Kasumi-1 (cell line): Measurements from ENCODE around the gene CDX1.

Experiments used
- DNase-seq, 2 experiments: peaks; one replicate each; lab custom pipeline; 2025; lab: John Stamatoyannopoulos, UW

The CDX1 gene

DNA sequence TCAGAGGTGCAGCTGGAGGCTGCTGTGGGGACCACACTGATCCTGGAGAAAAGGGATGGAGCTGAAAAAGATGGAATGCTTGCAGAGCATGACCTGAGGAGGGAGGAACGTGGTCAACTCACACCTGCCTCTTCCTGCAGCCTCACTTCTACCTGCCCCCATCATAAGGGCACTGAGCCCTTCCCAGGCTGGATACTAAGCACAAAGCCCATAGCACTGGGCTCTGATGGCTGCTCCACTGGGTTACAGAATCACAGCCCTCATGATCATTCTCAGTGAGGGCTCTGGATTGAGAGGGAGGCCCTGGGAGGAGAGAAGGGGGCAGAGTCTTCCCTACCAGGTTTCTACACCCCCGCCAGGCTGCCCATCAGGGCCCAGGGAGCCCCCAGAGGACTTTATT is 17.4 kb downstream of the CDX1 start:
- DNase-seq: no peak

DNA sequence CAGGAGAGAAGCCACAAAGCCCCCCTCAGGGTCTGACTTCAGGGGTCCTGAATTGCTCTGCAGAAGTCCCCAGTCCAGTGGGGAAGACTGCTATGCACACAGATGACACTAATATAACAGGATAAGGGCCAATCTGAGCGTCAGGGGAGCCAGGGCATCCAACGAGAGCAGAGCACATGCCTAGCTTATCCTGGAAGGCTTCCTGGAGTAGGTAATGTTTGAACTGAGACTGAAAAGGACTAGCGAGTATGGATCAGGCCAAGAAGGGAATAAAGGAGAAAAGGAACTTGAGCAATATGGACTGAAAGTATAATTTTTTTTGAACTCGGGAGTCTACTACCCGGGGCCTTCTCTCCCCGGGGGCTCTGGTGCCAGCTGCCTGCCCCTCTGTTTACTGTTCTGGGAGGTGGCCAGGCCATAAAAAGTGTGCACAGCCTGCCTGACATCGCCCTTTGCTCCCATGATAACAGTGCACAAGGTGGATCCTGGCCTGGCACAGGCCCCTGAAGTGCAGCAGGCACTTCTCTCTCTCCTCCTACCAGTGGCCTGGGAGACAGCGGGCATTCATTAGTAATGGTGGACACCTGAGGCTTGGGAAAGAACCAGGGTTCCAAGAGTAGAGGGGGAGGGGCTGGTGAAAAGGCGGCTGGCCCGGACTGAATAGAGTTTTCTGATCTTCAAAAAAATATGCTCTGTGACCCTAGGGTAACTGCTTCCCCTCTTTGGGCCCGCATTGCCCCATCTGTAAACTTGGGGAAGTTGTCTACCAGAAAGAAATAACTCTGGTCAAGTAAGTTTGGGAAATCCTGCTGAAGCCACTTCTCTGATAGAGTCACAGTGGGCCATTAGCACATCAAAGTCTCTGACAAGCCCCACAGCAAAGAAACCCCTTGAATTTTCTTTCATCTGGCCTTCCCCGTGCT is 18.7 kb downstream of the CDX1 start:
- DNase-seq: no peak

GRCh38 chr5:150186137-150186536 is 19.6 kb downstream of the CDX1 start:
- no peak for DNase-seq

GRCh38 chr5:150186897-150187296 is 20.3 kb downstream of the CDX1 start:
- no peak for DNase-seq

DNA sequence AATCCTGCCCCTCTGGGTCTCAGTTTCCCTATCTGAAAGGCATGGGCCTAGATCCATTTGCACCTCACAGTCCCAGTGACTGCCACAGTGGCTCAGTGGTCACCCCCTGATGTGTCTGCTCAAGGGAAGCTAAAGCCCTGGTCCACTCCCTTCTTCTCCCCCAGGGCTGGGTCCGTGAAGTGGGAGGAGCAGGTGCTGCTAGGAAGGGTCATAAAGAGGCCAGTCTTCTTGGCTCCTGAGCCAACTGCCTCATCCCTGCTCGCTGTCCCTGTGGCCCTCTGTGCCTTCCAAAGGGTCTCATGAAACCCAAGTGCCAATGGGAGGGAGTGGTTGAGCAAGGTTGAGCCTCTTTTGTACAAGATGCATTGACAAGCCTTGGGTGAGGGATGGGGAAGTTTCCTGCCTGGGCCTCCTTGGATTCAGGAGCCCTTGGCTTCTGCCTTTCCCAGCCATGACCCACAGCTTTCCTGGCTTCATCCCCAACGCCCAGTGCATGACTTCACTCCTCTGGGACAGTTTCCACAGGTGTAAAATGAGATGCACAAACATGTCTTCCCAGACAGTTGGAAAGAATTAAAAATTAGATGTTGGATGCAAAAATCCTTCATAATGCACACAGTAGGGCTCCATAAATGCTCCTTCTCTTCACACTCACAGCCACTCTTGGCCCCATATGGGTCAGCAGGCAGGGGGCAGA is 21.7 kb downstream of the CDX1 start:
- DNase-seq: no peak

DNA sequence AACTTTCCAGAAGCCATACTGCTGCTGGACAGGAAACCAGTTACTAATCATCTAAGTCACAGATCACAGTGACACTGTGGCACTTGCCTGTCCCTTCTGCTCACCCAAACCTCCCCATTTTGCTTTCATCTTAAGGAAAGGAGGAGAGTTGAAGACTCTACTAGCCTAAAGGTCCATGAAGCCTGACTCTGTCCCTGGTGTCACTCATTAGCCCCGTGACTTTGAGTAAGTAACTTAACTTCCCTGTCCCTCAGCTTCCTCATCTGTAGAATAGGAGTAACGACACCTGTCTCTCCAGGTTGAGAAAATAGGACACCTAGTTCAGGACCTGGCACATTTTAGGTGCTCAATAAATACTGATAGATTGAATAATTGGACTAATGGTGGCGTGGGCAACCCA is 22.7 kb downstream of the CDX1 start:
- no peak for DNase-seq

GRCh38 chr5:150189728-150190502 is 23.3 kb downstream of the CDX1 start, which contains the start of gene SLC6A7:
TSS of gene SLC6A7 (plus strand) at chr5:150190062. CDS start at chr5:150190328, 266 bp downstream.
- DNase-seq: no peak

DNA sequence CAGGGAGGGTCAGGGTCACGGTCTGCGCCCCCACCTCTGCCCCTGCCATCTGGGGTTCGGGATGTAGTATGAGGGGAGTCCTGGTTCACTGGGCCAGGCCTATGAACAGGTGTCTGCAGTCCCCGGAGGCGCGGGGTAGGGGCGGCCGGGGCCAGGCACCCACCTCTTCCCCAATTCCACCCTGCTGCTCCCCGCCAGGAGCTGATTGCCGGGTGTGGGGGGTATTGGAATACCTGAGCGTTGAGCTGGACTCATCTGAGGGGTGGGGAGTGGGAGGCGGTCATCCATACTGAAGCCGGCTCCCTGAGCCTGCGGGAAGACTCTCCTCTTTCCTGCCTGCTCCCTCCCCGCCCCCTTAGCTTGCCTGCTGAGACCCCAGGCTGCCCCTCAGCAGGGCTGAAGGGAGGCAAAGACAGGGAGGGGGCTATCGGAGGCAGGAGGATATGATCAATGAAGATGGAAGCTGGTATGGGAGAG is 24.0 kb downstream of the CDX1 start:
- no peak for DNase-seq

DNA sequence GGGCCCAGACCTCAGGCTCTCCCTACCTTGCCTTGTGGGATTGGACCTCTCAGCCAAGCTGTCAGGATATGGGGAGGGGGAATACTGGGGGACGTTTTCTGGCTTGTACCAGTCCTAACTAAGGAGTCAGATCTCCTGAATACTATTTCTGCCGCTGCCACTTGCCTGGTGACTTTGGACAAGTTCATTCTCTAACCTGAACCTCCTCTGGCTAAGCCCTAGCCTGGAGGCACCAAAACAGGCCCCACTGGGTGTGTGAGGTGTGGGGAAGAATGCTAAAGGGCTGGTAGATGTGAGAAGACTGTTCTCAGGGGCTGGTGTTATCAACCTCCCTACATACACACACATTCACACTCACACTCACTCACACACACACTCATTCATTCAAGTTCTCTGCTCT is 24.4 kb downstream of the CDX1 start:
- no peak for DNase-seq

DNA sequence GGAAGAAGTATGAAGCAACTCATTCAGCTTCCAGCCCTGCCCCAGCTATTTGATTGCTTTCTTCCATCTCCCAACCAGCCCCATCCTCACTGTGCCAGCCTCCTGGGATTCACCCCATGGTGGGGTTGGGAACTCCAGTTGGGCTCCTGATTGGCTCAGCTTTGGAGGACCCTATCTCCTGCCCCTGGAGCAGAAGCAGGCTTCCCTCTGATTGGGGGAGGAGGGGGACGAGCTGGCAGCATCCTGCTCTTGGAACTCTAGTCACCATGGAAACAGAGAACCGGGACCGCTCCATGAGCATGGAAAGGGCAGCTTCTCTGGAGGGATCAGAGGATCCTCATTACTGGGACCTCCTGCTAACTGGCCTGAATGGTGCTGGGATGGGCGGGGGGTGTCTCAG is 25.9 kb downstream of the CDX1 start:
- DNase-seq: no peak

DNA sequence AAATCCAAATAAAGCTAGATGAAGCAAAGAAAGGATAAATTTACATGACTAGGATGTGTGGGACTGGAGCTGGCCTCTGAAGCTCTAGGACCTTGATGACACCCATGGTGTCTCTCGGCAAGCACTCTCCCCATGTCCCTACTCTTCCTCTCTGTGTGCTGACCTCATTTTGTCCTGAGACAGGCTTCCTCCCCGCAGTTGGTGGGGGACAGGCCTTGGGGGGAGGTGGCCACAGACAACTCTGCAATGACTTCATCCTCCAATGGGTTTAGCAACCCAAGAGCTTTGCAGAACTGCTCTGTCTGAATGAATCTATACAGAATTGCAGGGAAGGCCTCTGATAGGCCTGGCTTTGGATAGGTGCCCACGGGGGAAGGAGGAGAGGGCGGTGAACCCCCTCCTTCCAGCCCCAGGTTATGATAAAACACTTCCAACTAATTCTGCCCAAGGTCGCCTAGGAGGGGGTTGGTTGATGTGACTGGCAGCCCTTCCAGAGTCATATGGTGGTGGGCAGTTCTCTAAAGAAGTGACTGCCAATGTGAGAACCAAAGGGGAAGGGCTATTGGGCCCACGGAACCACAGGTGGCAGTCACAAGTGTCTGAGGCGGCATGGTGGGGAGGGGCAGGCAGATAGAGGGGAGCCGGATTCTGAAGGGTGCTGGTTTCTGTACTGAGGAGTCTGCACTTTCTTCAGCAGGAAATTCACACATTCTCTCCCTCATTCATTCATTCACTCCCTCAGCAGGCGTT is 29.3 kb downstream of the CDX1 start:
- no peak for DNase-seq

GRCh38 chr5:150196514-150196913 is 29.9 kb downstream of the CDX1 start:
- no peak for DNase-seq

DNA sequence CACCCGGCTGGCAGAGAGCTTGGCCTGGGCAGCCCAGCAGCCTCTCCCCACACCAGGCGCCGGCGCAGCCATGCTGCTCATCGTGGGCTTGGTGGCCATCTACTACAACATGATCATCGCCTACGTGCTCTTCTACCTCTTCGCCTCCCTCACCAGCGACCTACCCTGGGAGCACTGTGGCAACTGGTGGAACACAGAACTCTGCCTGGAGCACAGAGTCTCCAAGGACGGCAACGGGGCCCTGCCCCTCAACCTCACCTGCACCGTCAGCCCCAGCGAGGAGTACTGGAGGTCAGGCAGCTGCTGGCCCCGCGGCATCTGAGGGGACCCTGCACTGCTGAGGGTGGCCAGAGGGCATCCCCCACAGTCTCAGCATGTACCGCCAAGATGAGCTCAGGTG is 30.4 kb downstream of the CDX1 start:
- DNase-seq: no peak

- DNase-seq: no peak
Measured at GRCh38 chr5:150197476-150197875, 30.9 kb downstream of the CDX1 start.

GRCh38 chr5:150202501-150202900 is 35.9 kb downstream of the CDX1 start:
- no peak for DNase-seq

DNA sequence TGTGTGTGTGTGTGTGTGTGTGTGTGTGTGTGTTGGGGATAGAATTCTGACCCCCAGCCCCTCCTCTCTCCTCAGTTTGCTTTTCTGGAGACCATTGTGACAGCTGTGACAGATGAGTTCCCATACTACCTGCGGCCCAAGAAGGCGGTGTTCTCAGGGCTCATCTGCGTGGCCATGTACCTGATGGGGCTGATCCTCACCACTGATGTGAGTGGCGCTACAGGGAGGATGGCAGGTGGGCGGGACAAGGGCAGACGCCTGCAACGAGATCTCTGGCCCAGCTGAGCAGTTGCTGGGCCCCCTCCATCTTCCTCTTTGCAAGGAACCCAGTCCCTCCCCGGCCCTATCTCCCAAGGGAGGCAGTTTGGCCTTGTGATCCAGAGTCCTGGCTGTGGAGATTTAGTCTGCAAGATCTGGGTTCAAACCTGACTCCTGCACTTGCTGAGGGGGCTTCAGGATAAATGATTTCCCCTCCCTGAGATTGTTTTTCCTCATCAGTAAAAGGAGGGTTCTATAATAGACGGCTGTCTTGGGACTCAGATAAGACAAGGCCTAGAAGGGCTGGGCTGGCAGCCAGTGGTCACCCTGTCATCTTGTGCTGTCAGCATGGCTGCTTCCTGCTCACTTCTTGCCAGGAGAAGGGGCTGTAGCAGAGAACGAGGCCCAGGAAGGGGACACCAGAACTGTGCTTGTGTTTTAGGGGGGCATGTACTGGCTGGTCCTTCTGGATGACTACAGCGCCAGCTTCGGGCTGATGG is 37.4 kb downstream of the CDX1 start:
- no peak for DNase-seq

DNA sequence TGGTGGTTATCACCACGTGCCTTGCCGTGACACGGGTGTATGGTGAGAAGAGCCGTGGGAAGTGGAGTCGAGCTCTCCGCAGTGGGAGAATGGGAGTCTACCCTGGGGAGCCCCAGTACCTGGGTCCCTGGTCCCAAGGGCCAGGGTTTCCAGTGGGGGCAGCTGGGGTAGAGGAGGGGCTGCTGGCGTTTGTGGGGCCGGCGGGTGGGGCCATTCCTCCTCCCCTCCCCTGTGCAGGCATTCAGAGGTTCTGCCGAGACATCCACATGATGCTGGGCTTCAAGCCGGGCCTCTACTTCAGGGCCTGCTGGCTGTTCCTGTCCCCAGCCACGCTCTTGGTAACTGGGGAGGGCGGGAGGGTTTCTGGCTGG is 38.0 kb downstream of the CDX1 start:
- no peak for DNase-seq

- DNase-seq: peak; percentile 23 to 39
Measured at GRCh38 chr5:150206098-150206778, 39.7 kb downstream of the CDX1 start.

DNA sequence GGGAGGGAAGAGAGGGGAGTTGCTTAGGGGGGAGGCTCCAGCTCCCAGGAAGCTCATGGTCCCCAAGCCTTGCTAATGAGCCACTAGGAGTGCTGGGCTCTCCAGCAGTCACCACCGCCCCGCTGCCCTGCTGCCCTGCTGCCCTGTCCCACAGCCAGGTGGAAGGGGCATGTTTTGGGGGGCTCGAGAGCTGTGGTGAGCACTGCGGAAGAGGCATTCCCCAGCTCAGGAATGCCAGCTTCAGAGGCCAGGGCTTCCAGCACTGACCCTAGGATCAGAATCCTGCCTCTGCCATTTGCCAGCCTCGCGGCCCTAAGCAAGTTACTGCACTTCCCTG is 40.2 kb downstream of the CDX1 start:
- DNase-seq: no peak
